Panc1 (cell line): ENCODE measurements around the gene KCNQ4.

Source experiments
- POLR2AphosphoS5 ChIP-seq: IDR thresholded peaks from 2 replicates; pipeline ENCODE4 v1.6.1; 2012; ENCODE audit warnings: mild to moderate bottlenecking, low read depth, low read length, moderate library complexity
- SIN3A ChIP-seq: IDR thresholded peaks from 2 replicates; pipeline ENCODE4 v1.6.1; 2012; ENCODE audit warnings: low read depth, mild to moderate bottlenecking, low read length, moderate library complexity, borderline replicate concordance; ENCODE audit not compliant: insufficient read depth
- TF ChIP-seq, protein P1 (sequence below): fragments of 450-650 bp; IDR thresholded peaks from 2 replicates; pipeline ENCODE4 v1.5.1; 2017; ENCODE audit warnings: mild to moderate bottlenecking
- TF ChIP-seq, protein P2 (sequence below), 2 experiments: IDR thresholded peaks; 2 replicates each; pipeline ENCODE4 v1.6.1; 2011 to 2012; ENCODE audit warnings: low read depth in 2 of 2, control low read depth in 1 of 2, low read length in 1 of 2, mild to moderate bottlenecking in 1 of 2, moderate library complexity in 1 of 2; ENCODE audit not compliant: insufficient read depth in 1 of 2

GRCh38 chr1:40822890-40823289, 39.3 kb downstream of the KCNQ4 start:
- TF ChIP-seq, protein P1, sequence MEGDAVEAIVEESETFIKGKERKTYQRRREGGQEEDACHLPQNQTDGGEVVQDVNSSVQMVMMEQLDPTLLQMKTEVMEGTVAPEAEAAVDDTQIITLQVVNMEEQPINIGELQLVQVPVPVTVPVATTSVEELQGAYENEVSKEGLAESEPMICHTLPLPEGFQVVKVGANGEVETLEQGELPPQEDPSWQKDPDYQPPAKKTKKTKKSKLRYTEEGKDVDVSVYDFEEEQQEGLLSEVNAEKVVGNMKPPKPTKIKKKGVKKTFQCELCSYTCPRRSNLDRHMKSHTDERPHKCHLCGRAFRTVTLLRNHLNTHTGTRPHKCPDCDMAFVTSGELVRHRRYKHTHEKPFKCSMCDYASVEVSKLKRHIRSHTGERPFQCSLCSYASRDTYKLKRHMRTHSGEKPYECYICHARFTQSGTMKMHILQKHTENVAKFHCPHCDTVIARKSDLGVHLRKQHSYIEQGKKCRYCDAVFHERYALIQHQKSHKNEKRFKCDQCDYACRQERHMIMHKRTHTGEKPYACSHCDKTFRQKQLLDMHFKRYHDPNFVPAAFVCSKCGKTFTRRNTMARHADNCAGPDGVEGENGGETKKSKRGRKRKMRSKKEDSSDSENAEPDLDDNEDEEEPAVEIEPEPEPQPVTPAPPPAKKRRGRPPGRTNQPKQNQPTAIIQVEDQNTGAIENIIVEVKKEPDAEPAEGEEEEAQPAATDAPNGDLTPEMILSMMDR: no peak
- TF ChIP-seq POLR2AphosphoS5 (no peak), SIN3A (no peak)
- TF ChIP-seq, protein P2, sequence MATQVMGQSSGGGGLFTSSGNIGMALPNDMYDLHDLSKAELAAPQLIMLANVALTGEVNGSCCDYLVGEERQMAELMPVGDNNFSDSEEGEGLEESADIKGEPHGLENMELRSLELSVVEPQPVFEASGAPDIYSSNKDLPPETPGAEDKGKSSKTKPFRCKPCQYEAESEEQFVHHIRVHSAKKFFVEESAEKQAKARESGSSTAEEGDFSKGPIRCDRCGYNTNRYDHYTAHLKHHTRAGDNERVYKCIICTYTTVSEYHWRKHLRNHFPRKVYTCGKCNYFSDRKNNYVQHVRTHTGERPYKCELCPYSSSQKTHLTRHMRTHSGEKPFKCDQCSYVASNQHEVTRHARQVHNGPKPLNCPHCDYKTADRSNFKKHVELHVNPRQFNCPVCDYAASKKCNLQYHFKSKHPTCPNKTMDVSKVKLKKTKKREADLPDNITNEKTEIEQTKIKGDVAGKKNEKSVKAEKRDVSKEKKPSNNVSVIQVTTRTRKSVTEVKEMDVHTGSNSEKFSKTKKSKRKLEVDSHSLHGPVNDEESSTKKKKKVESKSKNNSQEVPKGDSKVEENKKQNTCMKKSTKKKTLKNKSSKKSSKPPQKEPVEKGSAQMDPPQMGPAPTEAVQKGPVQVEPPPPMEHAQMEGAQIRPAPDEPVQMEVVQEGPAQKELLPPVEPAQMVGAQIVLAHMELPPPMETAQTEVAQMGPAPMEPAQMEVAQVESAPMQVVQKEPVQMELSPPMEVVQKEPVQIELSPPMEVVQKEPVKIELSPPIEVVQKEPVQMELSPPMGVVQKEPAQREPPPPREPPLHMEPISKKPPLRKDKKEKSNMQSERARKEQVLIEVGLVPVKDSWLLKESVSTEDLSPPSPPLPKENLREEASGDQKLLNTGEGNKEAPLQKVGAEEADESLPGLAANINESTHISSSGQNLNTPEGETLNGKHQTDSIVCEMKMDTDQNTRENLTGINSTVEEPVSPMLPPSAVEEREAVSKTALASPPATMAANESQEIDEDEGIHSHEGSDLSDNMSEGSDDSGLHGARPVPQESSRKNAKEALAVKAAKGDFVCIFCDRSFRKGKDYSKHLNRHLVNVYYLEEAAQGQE (IDR thresholded peaks at IDR 0.05; ENCODE audit: insufficient read depth in 1 of 2, low read depth in 2 of 2, low read length in 1 of 2): no peak
